Measurements from ENCODE around the gene MYL4. TPM values are rescaled to one million over a fixed set of nuclear protein-coding genes. Genes with fewer than 3 reads are reported as not detected.

MYL4 gene
- total RNA-seq, 4 donors from 2014 or later, result not detected

DNA sequence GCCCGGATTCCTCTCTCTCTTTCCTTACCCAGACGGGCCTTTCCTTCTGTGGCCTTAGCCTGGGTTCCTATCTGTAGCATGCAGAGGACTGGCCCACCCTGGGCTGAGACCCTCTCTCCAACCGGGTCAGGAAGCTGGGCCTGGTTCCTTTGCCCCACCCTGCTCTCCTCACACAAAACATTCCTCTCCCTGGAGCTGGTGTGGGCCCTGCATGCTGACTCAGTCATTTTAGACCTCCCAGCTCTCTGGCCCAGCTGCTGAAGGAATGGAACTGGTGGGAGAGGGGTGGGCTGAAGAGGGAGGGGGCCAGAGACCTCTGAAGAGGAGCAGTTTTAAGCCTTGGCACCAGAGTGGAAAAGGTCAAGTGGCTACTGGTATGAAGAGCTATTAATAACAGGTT lies 957 bp downstream of the MYL4 start:
- TF ChIP-seq, protein P1, sequence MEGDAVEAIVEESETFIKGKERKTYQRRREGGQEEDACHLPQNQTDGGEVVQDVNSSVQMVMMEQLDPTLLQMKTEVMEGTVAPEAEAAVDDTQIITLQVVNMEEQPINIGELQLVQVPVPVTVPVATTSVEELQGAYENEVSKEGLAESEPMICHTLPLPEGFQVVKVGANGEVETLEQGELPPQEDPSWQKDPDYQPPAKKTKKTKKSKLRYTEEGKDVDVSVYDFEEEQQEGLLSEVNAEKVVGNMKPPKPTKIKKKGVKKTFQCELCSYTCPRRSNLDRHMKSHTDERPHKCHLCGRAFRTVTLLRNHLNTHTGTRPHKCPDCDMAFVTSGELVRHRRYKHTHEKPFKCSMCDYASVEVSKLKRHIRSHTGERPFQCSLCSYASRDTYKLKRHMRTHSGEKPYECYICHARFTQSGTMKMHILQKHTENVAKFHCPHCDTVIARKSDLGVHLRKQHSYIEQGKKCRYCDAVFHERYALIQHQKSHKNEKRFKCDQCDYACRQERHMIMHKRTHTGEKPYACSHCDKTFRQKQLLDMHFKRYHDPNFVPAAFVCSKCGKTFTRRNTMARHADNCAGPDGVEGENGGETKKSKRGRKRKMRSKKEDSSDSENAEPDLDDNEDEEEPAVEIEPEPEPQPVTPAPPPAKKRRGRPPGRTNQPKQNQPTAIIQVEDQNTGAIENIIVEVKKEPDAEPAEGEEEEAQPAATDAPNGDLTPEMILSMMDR (IDR thresholded peaks at IDR 0.05; ENCODE audit: low read depth), result no peak

DNA sequence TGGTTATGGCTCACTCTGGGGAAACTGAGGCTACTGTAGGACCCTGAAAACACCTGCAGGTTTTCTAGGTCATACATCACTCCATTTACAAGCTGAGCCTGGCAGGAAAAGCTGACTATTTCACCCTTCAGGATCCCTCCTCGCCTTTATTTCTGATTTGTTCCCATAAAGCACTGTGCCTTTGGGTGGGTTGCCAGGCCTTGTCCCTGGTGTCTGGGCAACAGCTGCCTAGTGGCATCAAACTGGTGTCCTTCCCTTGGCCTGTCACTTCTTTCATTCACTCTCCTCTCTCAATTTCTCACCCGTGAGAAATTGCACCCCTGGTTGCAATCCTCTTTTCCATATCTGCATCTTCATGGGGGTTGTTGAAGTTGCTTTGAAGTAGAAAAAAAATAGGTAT lies 1.6 kb downstream of the MYL4 start:
- TF ChIP-seq, protein P1 (IDR thresholded peaks at IDR 0.05; ENCODE audit: low read depth), result no peak

DNA sequence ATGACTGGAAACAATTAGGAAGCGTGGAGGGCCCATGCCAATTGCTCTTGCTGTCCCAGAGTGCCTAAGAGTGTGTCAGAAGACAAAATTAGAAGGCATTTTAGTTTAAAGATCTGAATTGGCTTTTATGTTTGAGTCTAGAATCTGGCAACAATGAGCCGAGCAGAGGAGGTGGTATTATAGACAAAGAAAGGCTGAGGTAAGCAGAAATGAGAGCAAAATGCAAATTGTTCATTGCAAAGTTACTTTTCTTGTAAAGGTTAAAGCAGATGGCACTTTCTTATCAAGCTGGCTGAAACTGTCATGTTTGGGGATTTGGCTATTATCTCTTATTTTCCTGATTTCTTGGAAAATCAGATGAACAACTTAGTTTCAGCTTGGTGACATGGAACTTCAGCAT lies 3.3 kb downstream of the MYL4 start:
- TF ChIP-seq, protein P1 (IDR thresholded peaks at IDR 0.05; ENCODE audit: low read depth), result no peak

DNA sequence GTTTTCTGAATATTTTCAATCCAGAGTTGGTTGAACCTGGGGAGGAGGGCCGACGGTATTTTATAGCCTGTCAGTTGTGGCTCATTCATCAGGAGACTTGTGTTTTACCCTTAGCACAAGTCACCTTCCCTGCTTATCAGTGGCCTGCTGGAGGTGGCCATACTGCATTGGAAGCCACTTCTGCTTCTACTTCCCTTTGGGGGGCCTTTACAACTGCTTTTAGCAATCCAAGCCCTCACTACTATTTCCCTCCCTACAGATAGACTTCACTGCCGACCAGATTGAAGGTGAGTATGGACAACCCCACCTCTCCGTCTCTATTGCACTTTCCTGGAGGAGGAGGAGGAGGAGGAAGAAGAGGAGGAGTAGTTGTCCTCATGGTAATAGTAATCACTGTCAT lies 4.4 kb downstream of the MYL4 start:
- TF ChIP-seq, protein P1 (IDR thresholded peaks at IDR 0.05; ENCODE audit: low read depth), result no peak

DNA sequence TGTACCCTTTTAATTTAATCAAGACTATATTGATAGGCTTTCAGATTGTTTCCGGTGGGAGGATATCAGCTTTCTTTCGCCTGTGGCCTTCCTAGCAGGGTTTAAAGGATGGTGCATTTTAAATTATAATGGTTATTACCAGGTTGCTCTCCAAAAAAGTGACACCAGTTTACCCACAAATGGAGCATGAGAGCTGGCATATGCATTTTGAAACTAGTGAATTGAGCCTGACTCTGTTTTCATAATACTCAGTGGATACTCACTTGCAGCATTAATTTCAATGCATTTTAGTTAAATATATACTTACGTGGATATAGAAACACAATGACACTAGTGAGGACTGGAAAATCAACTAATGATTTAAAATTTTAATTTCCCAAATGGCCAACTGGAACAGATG lies 5.8 kb downstream of the MYL4 start:
- TF ChIP-seq, protein P1 (IDR thresholded peaks at IDR 0.05; ENCODE audit: low read depth), result no peak

DNA sequence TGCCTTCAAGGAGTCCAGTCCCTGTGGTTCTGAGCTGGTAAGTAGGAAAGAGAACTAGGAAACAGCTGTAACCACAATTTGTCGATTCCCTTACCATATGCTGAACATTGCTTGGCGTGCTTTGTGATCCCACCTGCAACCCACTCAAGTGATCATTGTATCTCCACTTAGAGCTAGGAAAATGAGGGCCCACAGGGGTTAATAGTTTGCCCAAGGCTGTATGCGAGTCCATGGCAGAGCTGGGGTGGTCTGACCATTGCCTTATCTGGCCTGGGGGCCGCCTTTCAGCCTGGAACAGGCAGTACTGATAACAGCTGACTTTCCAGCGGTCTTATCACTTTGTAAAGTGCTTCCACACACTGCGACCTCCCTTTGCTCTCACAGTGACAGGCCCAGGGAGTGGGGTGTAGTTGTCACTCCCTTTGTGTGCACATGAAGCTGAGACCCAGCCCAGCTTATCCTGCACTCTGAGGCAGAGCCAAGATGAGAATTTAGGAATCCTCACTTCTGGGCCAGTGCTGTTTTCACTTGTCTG lies 9.8 kb downstream of the MYL4 start:
- TF ChIP-seq, protein P1 (IDR thresholded peaks at IDR 0.05; ENCODE audit: low read depth), result no peak

DNA sequence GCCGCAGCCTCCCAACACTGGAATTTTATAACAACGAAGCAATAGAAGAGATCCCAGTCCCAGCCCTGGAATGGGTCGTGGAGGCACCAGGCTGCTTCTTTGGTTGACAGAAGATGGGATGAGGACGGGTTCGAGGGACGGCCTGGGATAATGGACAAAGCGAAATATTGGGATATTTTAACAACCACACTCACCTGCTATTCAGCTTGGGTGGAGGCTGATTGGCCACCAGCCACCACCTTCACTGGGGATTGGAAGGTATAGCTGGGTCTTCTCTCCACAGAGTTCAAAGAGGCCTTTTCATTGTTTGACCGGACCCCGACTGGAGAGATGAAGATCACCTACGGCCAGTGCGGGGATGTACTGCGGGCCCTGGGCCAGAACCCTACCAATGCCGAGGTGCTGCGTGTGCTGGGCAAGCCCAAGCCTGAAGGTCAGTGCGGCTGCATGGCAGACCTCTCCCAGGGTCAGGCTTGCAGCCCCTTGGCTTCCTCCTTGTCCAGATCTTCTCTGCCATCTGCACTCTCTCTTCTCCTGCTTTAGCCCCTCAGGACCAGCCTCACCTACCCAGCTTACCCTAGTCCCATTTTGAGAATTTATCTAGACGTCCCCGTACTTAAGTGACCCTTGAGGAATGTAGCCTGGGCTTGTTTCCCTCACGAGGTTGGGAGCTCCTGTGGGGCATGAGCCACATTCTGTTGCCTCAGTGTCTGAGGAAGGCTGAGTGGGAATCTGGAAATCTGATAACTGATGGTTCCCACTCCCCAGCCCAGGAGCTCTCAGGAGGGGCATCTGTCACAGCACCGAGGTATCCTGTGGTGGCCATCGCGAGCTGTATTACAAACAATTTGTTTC lies 10.7 kb downstream of the MYL4 start:
- TF ChIP-seq, protein P1 (IDR thresholded peaks at IDR 0.05; ENCODE audit: low read depth), result no peak

Data from subcutaneous adipose tissue (tissue), 4 donors.